Measurements from ENCODE around the gene KCTD21. TPM values are rescaled to one million over a fixed set of nuclear protein-coding genes. Genes with fewer than 3 reads are reported as not detected.

Gene KCTD21
- total RNA-seq, 1 donor from 2014 or later: 4.4 TPM

DNA sequence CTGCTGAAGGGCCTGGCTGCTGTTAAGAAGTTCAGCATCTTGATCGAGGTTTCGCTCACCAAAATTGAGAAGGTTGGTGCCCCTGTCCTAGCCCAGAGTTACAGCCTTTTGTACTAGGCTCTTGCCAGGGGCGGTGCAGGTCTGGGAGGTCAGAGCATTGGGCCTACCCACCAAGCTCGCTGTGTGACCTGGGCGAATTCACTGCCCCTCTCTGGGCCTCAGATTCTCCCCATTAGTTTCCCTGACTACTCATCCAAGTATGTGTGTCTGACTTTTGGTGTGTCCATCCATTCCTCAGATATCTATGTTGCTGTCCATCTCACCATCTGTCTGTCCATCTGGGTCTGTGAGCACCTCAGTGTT is 11.2 kb upstream of the KCTD21 start:
- DNase-seq (ENCODE audit: low read depth): no peak
- H3K4me3 ChIP-seq (ENCODE audit: low read depth, low read length): no peak overlapping the region
- TF ChIP-seq, protein P1, sequence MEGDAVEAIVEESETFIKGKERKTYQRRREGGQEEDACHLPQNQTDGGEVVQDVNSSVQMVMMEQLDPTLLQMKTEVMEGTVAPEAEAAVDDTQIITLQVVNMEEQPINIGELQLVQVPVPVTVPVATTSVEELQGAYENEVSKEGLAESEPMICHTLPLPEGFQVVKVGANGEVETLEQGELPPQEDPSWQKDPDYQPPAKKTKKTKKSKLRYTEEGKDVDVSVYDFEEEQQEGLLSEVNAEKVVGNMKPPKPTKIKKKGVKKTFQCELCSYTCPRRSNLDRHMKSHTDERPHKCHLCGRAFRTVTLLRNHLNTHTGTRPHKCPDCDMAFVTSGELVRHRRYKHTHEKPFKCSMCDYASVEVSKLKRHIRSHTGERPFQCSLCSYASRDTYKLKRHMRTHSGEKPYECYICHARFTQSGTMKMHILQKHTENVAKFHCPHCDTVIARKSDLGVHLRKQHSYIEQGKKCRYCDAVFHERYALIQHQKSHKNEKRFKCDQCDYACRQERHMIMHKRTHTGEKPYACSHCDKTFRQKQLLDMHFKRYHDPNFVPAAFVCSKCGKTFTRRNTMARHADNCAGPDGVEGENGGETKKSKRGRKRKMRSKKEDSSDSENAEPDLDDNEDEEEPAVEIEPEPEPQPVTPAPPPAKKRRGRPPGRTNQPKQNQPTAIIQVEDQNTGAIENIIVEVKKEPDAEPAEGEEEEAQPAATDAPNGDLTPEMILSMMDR (conservative IDR thresholded peaks at IDR 0.05; ENCODE audit: low read depth, low read length): no peak

DNA sequence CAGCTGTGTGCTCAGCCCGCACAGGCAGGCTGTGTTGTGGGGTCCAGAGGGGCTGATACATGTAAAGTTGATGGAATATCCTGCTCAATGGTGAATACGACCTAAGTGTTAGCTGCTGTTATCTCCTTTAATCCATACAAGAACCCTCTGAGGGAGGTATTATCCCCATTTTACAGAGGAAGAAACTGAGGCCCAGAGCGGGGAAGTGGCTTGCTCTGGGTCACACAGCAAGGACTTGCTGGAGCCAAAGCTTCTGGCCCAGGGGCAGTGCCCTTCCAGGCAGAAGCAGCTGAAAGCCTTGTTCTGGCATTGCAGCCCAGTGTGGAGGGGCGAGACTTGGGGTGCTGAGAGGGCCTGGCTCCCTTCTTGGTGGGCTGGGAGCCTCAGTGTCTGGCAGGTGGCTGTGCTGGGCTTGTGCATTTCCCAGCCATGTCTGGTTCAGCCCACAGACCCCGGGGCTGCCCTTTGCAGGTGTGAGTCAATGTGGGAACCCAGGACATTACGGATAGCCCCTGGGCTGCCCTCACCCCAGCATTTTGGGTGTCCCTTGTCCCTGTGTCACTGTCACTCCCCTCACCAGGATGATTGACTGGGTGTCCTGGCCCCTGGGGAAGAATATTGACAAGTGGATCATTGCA is 10.7 kb upstream of the KCTD21 start:
- DNase-seq (ENCODE audit: low read depth): no peak
- TF ChIP-seq, protein P1 (conservative IDR thresholded peaks at IDR 0.05; ENCODE audit: low read depth, low read length): no peak
- H3K4me3 ChIP-seq (ENCODE audit: low read depth, low read length): no peak overlapping the region

DNA sequence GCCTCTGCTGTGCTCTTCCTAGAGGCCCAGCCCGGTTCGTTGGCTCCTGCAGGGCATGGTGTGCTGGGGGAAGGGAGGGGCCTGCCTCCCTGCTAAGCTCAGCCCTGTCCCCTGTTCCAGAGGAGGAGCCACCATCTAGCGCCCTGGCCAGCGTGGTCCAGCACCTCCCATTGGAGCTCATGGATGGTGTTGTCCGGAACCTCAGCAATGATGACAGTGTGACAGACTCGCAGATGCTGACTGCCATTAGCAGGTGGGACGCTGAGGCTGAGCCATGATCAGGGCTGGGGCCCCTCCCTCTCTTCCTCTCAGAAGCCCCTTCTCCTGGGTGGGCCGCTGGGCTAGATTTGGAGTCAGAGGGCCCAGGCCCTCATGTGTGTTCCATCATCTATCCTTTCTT is 9.4 kb upstream of the KCTD21 start:
- no peak for DNase-seq (ENCODE audit: low read depth)
- TF ChIP-seq, protein P1 (conservative IDR thresholded peaks at IDR 0.05; ENCODE audit: low read depth, low read length): no peak

DNA sequence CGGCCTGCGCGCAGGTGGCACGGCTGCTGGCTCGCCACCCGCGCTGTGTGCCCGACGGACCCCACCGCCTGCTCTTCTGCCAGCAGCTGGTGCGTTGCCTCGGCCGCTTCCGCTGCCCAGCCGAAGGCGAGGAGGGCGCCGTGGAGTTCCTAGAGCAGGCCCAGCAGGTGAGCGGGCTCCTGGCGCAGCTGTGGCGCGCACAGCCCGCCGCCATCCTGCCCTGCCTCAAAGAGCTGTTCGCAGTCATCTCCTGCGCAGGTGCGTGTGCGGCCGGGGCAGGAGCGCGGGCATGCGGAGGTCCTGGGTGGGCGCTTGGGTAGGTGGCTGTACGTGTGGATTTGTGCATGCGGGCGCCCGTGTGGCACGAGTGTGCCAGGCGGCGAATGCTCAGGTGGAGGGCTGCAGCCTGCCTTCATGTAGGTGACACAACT is 8.2 kb upstream of the KCTD21 start:
- DNase-seq (ENCODE audit: low read depth): no peak
- no peak overlapping the region for H3K4me3 ChIP-seq (ENCODE audit: low read depth, low read length)
- TF ChIP-seq, protein P1 (conservative IDR thresholded peaks at IDR 0.05; ENCODE audit: low read depth, low read length): no peak

More for the DNA sequence above, 9.4 kb upstream of the KCTD21 start:
- no peak overlapping the region for H3K4me3 ChIP-seq (ENCODE audit: low read depth, low read length)

DNA sequence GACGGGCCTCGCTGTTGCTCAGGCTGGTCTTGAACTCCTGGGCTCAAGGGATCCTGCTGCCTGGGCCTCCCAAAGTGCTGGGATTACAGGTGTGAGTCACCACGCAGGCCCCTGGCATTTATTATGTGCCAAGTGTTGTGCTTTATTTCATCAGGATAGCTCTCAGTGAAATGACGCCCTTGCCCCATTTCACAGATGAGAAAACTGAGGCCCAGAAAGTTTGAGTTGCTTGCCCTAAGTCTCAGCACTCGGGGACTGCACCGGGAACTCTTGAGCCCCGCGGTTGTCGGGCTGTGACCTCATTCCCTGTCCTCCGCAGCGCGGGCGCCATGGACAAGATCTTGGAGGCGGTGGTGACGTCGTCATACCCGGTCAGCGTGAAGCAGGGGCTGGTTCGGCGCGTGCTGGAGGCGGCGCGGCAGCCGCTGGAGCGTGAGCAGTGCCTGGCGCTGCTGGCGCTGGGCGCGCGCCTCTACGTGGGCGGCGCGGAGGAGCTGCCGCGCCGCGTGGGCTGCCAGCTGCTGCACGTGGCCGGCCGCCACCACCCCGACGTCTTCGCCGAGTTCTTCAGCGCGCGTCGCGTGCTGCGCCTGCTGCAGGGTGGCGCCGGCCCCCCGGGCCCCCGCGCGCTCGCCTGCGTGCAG is 7.6 kb upstream of the KCTD21 start:
- H3K4me3 ChIP-seq (ENCODE audit: low read depth, low read length): no peak overlapping the region
- TF ChIP-seq, protein P1 (conservative IDR thresholded peaks at IDR 0.05; ENCODE audit: low read depth, low read length): no peak
- DNase-seq (ENCODE audit: low read depth): no peak

DNA sequence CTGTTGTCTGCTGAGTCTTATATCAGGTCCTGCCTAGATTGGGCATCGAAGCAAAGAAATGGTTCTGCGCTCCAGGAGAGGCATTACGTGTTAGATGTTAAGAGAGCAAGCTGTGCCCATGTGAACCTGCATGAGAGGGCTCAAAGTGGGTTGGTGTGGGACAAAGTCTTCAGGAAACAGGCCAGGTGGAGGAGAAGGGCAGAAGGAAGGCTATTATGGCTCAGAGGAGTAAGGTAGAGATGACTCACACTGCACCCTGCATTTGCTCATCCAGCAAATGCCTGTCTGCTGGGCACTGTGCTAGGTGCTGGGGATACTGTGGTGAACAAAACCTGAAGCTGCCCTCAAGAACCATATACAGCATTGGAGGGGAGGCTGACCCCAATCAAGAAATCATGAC is 6.1 kb upstream of the KCTD21 start:
- no peak overlapping the region for H3K4me3 ChIP-seq (ENCODE audit: low read depth, low read length)
- TF ChIP-seq, protein P1 (conservative IDR thresholded peaks at IDR 0.05; ENCODE audit: low read depth, low read length): no peak
- no peak for DNase-seq (ENCODE audit: low read depth)

DNA sequence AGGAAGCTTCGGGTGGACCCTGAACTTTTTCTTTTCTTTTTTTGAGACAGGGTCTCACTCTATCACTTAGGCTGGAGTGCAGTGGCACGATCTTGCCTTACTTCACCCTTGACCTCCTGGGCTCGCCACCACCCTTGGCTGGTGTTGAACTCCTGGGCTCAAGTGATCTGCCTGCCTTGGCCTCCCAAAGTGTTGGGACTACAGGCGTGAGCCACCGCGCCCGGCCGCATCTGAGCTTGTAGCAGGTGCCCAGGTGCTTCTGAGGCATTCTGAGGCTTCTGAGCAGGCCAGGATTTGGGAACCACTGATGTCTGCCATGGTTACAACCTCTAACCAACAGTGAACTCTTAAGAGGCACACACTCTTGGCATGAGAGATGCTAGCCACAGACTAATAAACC is 5.4 kb upstream of the KCTD21 start:
- TF ChIP-seq, protein P1 (conservative IDR thresholded peaks at IDR 0.05; ENCODE audit: low read depth, low read length): no peak
- no peak overlapping the region for H3K4me3 ChIP-seq (ENCODE audit: low read depth, low read length)

More for the DNA sequence above, 5.4 kb upstream of the KCTD21 start:
- DNase-seq (ENCODE audit: low read depth): no peak

Measured in epithelial cell of proximal tubule (primary cell).